Measurements from ENCODE around the gene ABLIM3. TPM values are rescaled to one million over a fixed set of nuclear protein-coding genes. Genes with fewer than 3 reads are reported as not detected.

The ABLIM3 gene
- polyA plus RNA-seq, 1 of the 3 experiments (the other 2 are of a cell fraction), result 5.9 TPM

DNA sequence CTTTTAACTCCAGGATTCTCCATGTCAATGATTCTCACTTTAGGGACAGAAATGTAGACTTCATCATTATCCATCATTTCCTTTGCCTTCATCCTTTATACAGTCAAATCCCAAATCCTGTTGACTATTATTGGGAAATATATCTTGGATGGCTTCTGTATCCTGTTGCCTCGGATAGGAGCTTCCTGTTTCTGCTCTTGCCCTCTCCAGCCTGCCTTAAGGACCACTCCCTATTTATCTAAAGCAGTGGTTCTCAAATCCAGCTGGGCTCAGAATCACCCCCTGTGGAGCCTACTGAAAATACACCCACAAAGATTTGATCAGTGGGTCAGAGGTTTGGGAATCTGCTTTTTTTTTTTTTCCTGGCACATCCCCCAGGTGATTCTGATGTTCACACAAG lies 138.8 kb downstream of the ABLIM3 start:
- DNase-seq, result no peak
- no peak overlapping the region for H3K4me2 ChIP-seq
- H3K79me2 ChIP-seq (ENCODE audit: insufficient read depth), result no peaks in the 10 kb centered on the region
- H3K9me2 ChIP-seq, result no peaks in the 10 kb centered on the region
- H3K4me3 ChIP-seq (ENCODE audit: low read depth in 2 of 2, low read length in 1 of 2), result no peak overlapping the region
- no peak overlapping the region for H2AFZ ChIP-seq (ENCODE audit: low read depth)
- no peaks in the 10 kb centered on the region for H3K9me3 ChIP-seq
- no peaks in the 10 kb centered on the region for H4K20me1 ChIP-seq (ENCODE audit: insufficient read depth)
- H3K36me3 ChIP-seq (replicated peaks in 1 of 2; ENCODE audit: control insufficient read depth in 1 of 2, insufficient read depth in 2 of 2, low read length in 1 of 2), result no peaks in the 10 kb centered on the region
- H3F3A ChIP-seq (replicated peaks; ENCODE audit: insufficient read depth), result peaks cover 5% of the 10 kb centered on the region
- H3K27me3 ChIP-seq (ENCODE audit: insufficient read depth), result no peaks in the 10 kb centered on the region
- 35% methylated on average over 1 of the region's 1 CpG for WGBS (ENCODE audit: low lambda C conversion rate)
- ChIA-PET CTCF (interaction anchor here (0.6 to 2.8 kb wide), 5 partner anchors 11 to 245 kb away, joined by 3 to 12 read pairs (median 4); no protein-coding TSS in a partner anchor), POLR2A (no interaction called here)
- no peaks in the 10 kb centered on the region; a peak in 1 of 4 replicates for H3K4me1 ChIP-seq (ENCODE audit: control insufficient read depth in 1 of 2, insufficient read depth in 2 of 2, low read depth in 1 of 2, low read length in 1 of 2)
- no peak for TF ChIP-seq NFIC (IDR thresholded peaks at IDR 0.05; ENCODE audit: borderline replicate concordance)
- no peak for TF ChIP-seq FOSL2 (IDR thresholded peaks at IDR 0.05; ENCODE audit: borderline replicate concordance, low read depth)
- TF ChIP-seq YY1 (IDR thresholded peaks at IDR 0.05; ENCODE audit: low read depth), result no peak
- no peak for TF ChIP-seq IRF3 (IDR thresholded peaks at IDR 0.05; ENCODE audit: low read depth, low read length)
- TF ChIP-seq SMC3 (IDR thresholded peaks at IDR 0.05; ENCODE audit: low read depth, low read length), result no peak
- no peak for TF ChIP-seq ELF1 (IDR thresholded peaks at IDR 0.05)
- TF ChIP-seq PBX3 (IDR thresholded peaks at IDR 0.05), result no peak
- TF ChIP-seq MEF2A (IDR thresholded peaks at IDR 0.05; ENCODE audit: borderline replicate concordance, low read depth), result no peak
- TF ChIP-seq RXRA (IDR thresholded peaks at IDR 0.05; ENCODE audit: borderline replicate concordance, low read depth), result no peak
- no peak for TF ChIP-seq JUND (IDR thresholded peaks at IDR 0.05)
- TF ChIP-seq, protein P1, sequence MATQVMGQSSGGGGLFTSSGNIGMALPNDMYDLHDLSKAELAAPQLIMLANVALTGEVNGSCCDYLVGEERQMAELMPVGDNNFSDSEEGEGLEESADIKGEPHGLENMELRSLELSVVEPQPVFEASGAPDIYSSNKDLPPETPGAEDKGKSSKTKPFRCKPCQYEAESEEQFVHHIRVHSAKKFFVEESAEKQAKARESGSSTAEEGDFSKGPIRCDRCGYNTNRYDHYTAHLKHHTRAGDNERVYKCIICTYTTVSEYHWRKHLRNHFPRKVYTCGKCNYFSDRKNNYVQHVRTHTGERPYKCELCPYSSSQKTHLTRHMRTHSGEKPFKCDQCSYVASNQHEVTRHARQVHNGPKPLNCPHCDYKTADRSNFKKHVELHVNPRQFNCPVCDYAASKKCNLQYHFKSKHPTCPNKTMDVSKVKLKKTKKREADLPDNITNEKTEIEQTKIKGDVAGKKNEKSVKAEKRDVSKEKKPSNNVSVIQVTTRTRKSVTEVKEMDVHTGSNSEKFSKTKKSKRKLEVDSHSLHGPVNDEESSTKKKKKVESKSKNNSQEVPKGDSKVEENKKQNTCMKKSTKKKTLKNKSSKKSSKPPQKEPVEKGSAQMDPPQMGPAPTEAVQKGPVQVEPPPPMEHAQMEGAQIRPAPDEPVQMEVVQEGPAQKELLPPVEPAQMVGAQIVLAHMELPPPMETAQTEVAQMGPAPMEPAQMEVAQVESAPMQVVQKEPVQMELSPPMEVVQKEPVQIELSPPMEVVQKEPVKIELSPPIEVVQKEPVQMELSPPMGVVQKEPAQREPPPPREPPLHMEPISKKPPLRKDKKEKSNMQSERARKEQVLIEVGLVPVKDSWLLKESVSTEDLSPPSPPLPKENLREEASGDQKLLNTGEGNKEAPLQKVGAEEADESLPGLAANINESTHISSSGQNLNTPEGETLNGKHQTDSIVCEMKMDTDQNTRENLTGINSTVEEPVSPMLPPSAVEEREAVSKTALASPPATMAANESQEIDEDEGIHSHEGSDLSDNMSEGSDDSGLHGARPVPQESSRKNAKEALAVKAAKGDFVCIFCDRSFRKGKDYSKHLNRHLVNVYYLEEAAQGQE (IDR thresholded peaks at IDR 0.05; ENCODE audit: low read depth, low read length), result no peak
- TF ChIP-seq EP300 (IDR thresholded peaks at IDR 0.05; ENCODE audit: borderline replicate concordance in 1 of 2, low read depth in 1 of 2, low read length in 1 of 2), result no peak
- TF ChIP-seq FOXM1 (IDR thresholded peaks at IDR 0.05; ENCODE audit: low read depth), result no peak
- H3K9ac ChIP-seq, result no peak overlapping the region
- H3K27ac ChIP-seq (ENCODE audit: low read depth in 2 of 2, low read length in 1 of 2), result no peak overlapping the region
